Measurements from ENCODE around the gene PIGK. TPM values are rescaled to one million over a fixed set of nuclear protein-coding genes. Genes with fewer than 3 reads are reported as not detected.

The PIGK gene
- total RNA-seq, 6 experiments from 2014 or later, result 13.4 to 19.1 (median 16.1) TPM

DNA sequence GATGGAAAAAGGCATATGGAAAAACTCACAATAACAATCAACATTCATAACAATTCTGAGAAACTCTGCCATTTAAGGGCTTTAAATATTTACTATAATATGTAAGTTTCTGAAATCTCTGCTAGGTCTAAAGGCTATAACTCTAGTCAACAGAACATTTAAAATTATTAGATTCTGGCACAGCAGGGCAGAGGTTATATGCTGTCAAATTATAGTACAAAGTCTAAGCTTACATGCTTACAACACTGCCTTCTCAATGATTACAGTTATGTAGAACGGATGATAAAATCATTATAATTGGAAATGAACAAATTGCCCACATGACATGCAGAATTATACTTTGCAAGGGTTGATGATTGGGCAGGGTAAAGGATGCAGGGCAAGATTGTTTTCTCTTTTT, 97.7 kb downstream of the PIGK start:
- no peaks in the 10 kb centered on the region for H3K36me3 ChIP-seq
- H3K27ac ChIP-seq, result no peak overlapping the region
- TF ChIP-seq, protein P1, sequence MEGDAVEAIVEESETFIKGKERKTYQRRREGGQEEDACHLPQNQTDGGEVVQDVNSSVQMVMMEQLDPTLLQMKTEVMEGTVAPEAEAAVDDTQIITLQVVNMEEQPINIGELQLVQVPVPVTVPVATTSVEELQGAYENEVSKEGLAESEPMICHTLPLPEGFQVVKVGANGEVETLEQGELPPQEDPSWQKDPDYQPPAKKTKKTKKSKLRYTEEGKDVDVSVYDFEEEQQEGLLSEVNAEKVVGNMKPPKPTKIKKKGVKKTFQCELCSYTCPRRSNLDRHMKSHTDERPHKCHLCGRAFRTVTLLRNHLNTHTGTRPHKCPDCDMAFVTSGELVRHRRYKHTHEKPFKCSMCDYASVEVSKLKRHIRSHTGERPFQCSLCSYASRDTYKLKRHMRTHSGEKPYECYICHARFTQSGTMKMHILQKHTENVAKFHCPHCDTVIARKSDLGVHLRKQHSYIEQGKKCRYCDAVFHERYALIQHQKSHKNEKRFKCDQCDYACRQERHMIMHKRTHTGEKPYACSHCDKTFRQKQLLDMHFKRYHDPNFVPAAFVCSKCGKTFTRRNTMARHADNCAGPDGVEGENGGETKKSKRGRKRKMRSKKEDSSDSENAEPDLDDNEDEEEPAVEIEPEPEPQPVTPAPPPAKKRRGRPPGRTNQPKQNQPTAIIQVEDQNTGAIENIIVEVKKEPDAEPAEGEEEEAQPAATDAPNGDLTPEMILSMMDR (IDR thresholded peaks at IDR 0.05), result no peak
- TF ChIP-seq POLR2A (IDR thresholded peaks at IDR 0.05), result no peak
- H3K4me1 ChIP-seq, result no peaks in the 10 kb centered on the region
- ATAC-seq (peak in 3 of 4 donors; percentile 22 to 80 (median 59)), DNase-seq (no peak)
- WGBS (ENCODE audit: insufficient coverage, low coverage, low lambda C conversion rate, missing lambda C conversion rate), result 43% methylated on average over 1 of the region's 1 CpG
- intact Hi-C loops (cut with DNase I), result no loop called here
- no peaks in the 10 kb centered on the region for H3K9me3 ChIP-seq
- no peaks in the 10 kb centered on the region for H3K27me3 ChIP-seq
- no peak overlapping the region for H3K4me3 ChIP-seq

DNA sequence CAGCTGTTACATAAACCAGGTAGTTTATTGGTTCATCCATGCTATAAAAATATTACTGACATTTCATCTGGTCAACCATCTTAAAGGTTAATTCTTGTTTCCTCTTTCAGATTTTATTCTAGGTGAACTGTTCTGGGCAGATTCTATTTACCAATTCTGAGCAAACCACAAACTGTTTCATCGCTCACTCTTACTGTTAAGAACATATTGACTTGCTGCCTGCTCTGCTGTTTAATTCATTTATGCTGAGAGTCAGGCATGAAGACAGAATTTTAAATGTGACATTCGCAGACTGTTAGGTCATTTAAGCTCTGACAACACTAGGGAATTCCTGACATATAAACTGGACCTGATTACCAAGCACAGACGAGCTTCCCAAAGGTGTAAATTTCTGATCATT, 98.3 kb downstream of the PIGK start:
- H3K27ac ChIP-seq, result no peak overlapping the region
- H3K9me3 ChIP-seq, result no peaks in the 10 kb centered on the region
- no peaks in the 10 kb centered on the region for H3K27me3 ChIP-seq
- no peaks in the 10 kb centered on the region for H3K4me1 ChIP-seq
- DNase-seq (no peak), ATAC-seq (peak in 1 of 4 donors; percentile 57)
- H3K36me3 ChIP-seq, result no peaks in the 10 kb centered on the region
- no peak overlapping the region for H3K4me3 ChIP-seq
- intact Hi-C loops (cut with DNase I), result no loop called here
- TF ChIP-seq POLR2A (IDR thresholded peaks at IDR 0.05), result no peak
- TF ChIP-seq, protein P1 (IDR thresholded peaks at IDR 0.05), result no peak
- 60% methylated on average over 3 of the region's 3 CpGs for WGBS (ENCODE audit: insufficient coverage, low coverage, low lambda C conversion rate, missing lambda C conversion rate)

DNA sequence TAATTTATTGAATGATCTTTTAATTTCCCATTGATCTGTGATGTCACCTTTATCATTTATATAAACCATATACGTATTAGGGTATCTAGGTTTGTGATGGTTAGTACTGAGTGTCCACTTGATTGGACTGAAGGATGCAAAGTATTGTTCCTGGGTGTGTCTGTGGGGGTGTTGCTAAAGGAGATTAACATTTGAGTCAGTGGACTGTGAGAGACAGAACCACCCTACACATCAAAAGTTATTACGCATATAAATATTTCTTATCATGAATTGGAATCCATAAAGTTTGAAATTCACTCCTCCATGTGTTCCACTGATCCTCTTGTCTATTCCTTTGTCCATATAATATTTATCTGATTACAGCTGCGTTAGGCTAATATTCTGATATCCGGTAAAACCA, 100.5 kb downstream of the PIGK start:
- Histone ChIP-seq H3K4me1 (no peaks in the 10 kb centered on the region), H3K9me3 (no peaks in the 10 kb centered on the region), H3K27ac (no peak overlapping the region), H3K27me3 (no peaks in the 10 kb centered on the region), H3K4me3 (no peak overlapping the region), H3K36me3 (no peaks in the 10 kb centered on the region)
- 96% methylated on average over 4 of the region's 4 CpGs for WGBS (ENCODE audit: insufficient coverage, low coverage, low lambda C conversion rate, missing lambda C conversion rate)
- TF ChIP-seq, protein P1 (IDR thresholded peaks at IDR 0.05), result no peak
- no peak for TF ChIP-seq POLR2A (IDR thresholded peaks at IDR 0.05)
- ATAC-seq (no peak), DNase-seq (no peak)
- intact Hi-C loops (cut with DNase I), result no loop called here

DNA sequence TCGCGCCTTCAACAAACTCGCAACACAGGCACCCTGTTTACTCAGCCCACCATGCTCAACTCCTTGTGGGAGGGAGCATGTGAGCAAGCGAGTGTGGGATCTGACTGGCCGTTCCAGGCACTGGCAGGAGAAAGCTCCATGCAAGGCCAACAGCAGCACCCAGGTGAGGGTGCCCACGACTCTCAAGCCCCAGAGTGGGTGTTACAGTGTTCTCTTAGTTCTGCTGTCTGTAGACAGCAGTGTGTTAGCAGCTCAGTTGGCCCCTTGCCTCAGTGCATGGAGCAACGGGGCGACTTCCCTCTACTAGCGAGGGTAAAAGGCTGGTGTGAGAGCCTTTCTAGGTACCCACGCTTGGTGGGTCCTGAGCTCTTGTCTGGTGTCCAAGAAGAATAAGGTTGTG, 114.6 kb downstream of the PIGK start:
- DNase-seq (no peak), ATAC-seq (no peak)
- H3K4me1 ChIP-seq, result no peaks in the 10 kb centered on the region
- no peaks in the 10 kb centered on the region for H3K27me3 ChIP-seq
- H3K27ac ChIP-seq, result no peak overlapping the region
- TF ChIP-seq, protein P1 (IDR thresholded peaks at IDR 0.05), result no peak
- TF ChIP-seq POLR2A (IDR thresholded peaks at IDR 0.05), result no peak
- WGBS (ENCODE audit: insufficient coverage, low coverage, low lambda C conversion rate, missing lambda C conversion rate), result 98% methylated on average over 5 of the region's 10 CpGs
- intact Hi-C loops (cut with DNase I), result no loop called here
- no peaks in the 10 kb centered on the region for H3K36me3 ChIP-seq
- no peak overlapping the region for H3K4me3 ChIP-seq
- H3K9me3 ChIP-seq, result no peaks in the 10 kb centered on the region

- ATAC-seq, result no peak
- Histone ChIP-seq H3K27me3 (no peaks in the 10 kb centered on the region), H3K9me3 (no peaks in the 10 kb centered on the region), H3K27ac (no peak overlapping the region), H3K4me3 (no peak overlapping the region), H3K4me1 (no peaks in the 10 kb centered on the region), H3K36me3 (no peaks in the 10 kb centered on the region)
- TF ChIP-seq POLR2A (IDR thresholded peaks at IDR 0.05), result no peak
- TF ChIP-seq, protein P1 (IDR thresholded peaks at IDR 0.05), result no peak
- DNase-seq, result no peak
- 83% methylated on average over 4 of the region's 4 CpGs for WGBS (ENCODE audit: insufficient coverage, low coverage, low lambda C conversion rate, missing lambda C conversion rate)
- intact Hi-C loops (cut with DNase I), result no loop called here
Measured at GRCh38 chr1:77103486-77103885, 115.7 kb downstream of the PIGK start.
